BJ (cell line): ENCODE measurements around the gene OPCML. TPM values are rescaled to one million over a fixed set of nuclear protein-coding genes. Genes with fewer than 3 reads are reported as not detected.

Experiments used
- CTCF ChIA-PET: fragments of 350-600 bp; formaldehyde crosslinking; extraction: SDS; loops from one replicate; lab custom pipeline; 2021; ENCODE audit warnings: antibody characterized with exemption, inconsistent platforms; lab: Yijun Ruan, JAX
- POLR2A ChIA-PET: fragments of 300-600 bp; sonication (Branson Sonifier 250); formaldehyde crosslinking; extraction: SDS; loops from one replicate; lab custom pipeline; 2021; ENCODE audit warnings: antibody characterized with exemption; lab: Charles Lee
- DNase-seq: peaks from one replicate; pipeline ENCODE4 v3.0.0-alpha.2; 2011; ENCODE audit warnings: low read depth
- H3K27me3 ChIP-seq: 2 replicates; pipeline ENCODE4 v1.6.0; 2011; ENCODE audit warnings: low read length; ENCODE audit not compliant: control insufficient read depth, insufficient read depth
- H3K36me3 ChIP-seq: 2 replicates; pipeline ENCODE4 v1.5.1; 2011; ENCODE audit warnings: low read length; ENCODE audit not compliant: control insufficient read depth, insufficient read depth
- H3K4me3 ChIP-seq: 2 replicates; pipeline ENCODE4 v1.5.1; 2011; ENCODE audit warnings: low read depth, mild to moderate bottlenecking, control low read depth, low read length
- CTCF ChIP-seq: IDR thresholded peaks from 2 replicates; pipeline ENCODE4 v1.5.1; 2011; ENCODE audit warnings: low read depth, mild to moderate bottlenecking, control low read depth, inconsistent platforms, low read length, moderate library complexity; ENCODE audit not compliant: insufficient read depth
- polyA plus RNA-seq: library from polyadenylated mRNA; depleted of rRNA; stranded (reverse); fragments of >200 nt; gene quantifications from 2 replicates; pipeline ENCODE4 v1.2.3, GENCODE V29; 2011

Gene OPCML
- polyA plus RNA-seq, 1 experiment: 2.0 TPM

- no peak for TF ChIP-seq CTCF
- Histone ChIP-seq H3K36me3 (no peaks in the 10 kb centered on the region), H3K4me3 (no peak overlapping the region), H3K27me3 (no peaks in the 10 kb centered on the region)
- POLR2A ChIA-PET: no interaction called here
- CTCF ChIA-PET: no interaction called here
- DNase-seq: no peak
These were observed 892.3 kb downstream of the OPCML start for GRCh38 chr11:132639986-132640385.

GRCh38 chr11:132639403-132639802, 892.9 kb downstream of the OPCML start:
- DNase-seq: no peak
- ChIA-PET CTCF (interaction anchor here (0.6 to 2.7 kb wide), 2 partner anchors 13 to 443 kb away, joined by 3 to 5 read pairs; no protein-coding TSS in a partner anchor), POLR2A (no interaction called here)
- no peak for TF ChIP-seq CTCF
- Histone ChIP-seq H3K4me3 (no peak overlapping the region), H3K36me3 (no peaks in the 10 kb centered on the region), H3K27me3 (no peaks in the 10 kb centered on the region)

GRCh38 chr11:132638423-132638822, 893.9 kb downstream of the OPCML start:
- ChIA-PET POLR2A (no interaction called here), CTCF (interaction anchor here (1.0 to 2.7 kb wide), 2 partner anchors 14 to 18 kb away, joined by 3 to 5 read pairs; no protein-coding TSS in a partner anchor)
- Histone ChIP-seq H3K36me3 (no peaks in the 10 kb centered on the region), H3K4me3 (no peak overlapping the region), H3K27me3 (no peaks in the 10 kb centered on the region)
- no peak for DNase-seq
- TF ChIP-seq CTCF: no peak

GRCh38 chr11:132636523-132636922, 895.8 kb downstream of the OPCML start:
- Histone ChIP-seq H3K4me3 (no peak overlapping the region), H3K36me3 (no peaks in the 10 kb centered on the region), H3K27me3 (no peaks in the 10 kb centered on the region)
- DNase-seq: no peak
- POLR2A ChIA-PET: no interaction called here
- TF ChIP-seq CTCF: no peak
- CTCF ChIA-PET: interaction anchor here (0.7 kb wide), 1 partner anchor 24 kb away, joined by 3 read pairs; no protein-coding TSS in a partner anchor

- no peaks in the 10 kb centered on the region for H3K36me3 ChIP-seq
- no peaks in the 10 kb centered on the region for H3K27me3 ChIP-seq
- ChIA-PET CTCF (no interaction called here), POLR2A (no interaction called here)
- no peak for TF ChIP-seq CTCF
- peak; percentile 98 for DNase-seq
- H3K4me3 ChIP-seq: no peak overlapping the region
These were observed 899.6 kb downstream of the OPCML start for GRCh38 chr11:132632641-132633124.
